ENCODE measurements around the gene ROBO1. TPM values are rescaled to one million over a fixed set of nuclear protein-coding genes. Genes with fewer than 3 reads are reported as not detected.
"Not testable (repeated sequence)": the region's sequence is repeated elsewhere in the genome, so short reads cannot be mapped to it uniquely, and the experiment has no call there.

ROBO1 gene
- total RNA-seq, 1 donor from 2014 or later: 20.8 TPM

DNA sequence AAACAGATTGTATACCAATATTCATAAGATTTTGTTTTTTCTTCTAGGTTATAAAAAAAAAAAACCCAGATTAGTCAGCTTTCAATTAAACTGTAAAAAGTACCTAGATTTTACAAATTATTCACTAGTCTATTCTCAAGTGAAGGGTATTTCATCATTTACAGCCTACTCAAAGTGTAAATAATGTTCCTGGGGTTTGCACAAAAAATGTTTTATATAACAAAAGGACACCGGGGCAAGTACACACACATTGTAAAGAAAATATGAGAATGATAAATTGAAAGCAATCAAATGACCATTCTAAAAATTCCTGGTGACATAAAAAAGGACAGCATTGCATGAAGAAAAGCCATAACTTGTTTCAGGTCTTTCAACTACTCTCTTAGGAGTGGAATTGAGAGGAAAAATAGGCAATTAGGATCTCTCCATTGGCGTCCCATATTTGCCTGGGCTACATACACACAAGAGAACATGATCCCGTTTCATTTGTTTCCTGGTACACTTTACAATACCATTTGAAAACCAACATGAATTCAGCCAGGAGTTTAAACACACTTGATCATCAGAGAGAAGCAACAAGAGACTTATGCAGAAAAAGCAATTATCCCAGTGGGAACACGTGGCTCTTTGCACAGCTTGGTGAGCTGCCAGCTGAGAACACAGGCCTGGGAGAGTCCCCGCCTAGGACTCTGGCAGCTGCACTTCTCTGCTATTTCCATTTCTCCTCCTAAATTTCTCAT is 1039.2 kb downstream of the ROBO1 start:
- Histone ChIP-seq H3K36me3 (ENCODE audit: control insufficient read depth, insufficient read depth, low read length) (no peaks in the 10 kb centered on the region), H3K4me3 (ENCODE audit: low read depth, low read length) (no peak overlapping the region), H3K27me3 (ENCODE audit: control insufficient read depth, insufficient read depth, low read length) (no peaks in the 10 kb centered on the region)
- DNase-seq (ENCODE audit: low read depth): peak; percentile 25
- no peak for FAIRE-seq
- TF ChIP-seq, protein P1, sequence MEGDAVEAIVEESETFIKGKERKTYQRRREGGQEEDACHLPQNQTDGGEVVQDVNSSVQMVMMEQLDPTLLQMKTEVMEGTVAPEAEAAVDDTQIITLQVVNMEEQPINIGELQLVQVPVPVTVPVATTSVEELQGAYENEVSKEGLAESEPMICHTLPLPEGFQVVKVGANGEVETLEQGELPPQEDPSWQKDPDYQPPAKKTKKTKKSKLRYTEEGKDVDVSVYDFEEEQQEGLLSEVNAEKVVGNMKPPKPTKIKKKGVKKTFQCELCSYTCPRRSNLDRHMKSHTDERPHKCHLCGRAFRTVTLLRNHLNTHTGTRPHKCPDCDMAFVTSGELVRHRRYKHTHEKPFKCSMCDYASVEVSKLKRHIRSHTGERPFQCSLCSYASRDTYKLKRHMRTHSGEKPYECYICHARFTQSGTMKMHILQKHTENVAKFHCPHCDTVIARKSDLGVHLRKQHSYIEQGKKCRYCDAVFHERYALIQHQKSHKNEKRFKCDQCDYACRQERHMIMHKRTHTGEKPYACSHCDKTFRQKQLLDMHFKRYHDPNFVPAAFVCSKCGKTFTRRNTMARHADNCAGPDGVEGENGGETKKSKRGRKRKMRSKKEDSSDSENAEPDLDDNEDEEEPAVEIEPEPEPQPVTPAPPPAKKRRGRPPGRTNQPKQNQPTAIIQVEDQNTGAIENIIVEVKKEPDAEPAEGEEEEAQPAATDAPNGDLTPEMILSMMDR (IDR thresholded peaks at IDR 0.05; ENCODE audit: insufficient read depth, low read length, severe bottlenecking): no peak

DNA sequence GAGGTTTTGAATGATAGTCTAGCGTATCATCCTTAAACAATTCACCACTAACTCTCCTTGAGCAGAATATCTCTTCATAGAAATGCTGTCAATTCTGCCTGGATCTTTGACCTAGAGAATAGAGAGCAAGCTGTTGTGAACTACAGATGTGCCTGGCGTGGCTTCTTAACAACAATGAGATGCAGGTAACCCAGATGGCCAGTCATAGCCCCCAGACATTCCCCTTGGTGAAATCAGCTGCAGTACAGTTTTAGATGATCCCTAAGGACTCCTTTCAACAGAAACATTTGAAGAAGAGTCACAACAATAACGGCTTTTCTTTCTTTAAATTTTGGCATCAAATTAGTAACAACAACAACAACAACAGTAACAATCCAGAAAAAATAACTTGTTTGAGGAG is 1041.3 kb downstream of the ROBO1 start:
- Histone ChIP-seq H3K36me3 (ENCODE audit: control insufficient read depth, insufficient read depth, low read length) (no peaks in the 10 kb centered on the region), H3K4me3 (ENCODE audit: low read depth, low read length) (no peak overlapping the region), H3K27me3 (ENCODE audit: control insufficient read depth, insufficient read depth, low read length) (no peaks in the 10 kb centered on the region)
- DNase-seq (ENCODE audit: low read depth) (no peak), FAIRE-seq (no peak)
- TF ChIP-seq, protein P1 (IDR thresholded peaks at IDR 0.05; ENCODE audit: insufficient read depth, low read length, severe bottlenecking): no peak

DNA sequence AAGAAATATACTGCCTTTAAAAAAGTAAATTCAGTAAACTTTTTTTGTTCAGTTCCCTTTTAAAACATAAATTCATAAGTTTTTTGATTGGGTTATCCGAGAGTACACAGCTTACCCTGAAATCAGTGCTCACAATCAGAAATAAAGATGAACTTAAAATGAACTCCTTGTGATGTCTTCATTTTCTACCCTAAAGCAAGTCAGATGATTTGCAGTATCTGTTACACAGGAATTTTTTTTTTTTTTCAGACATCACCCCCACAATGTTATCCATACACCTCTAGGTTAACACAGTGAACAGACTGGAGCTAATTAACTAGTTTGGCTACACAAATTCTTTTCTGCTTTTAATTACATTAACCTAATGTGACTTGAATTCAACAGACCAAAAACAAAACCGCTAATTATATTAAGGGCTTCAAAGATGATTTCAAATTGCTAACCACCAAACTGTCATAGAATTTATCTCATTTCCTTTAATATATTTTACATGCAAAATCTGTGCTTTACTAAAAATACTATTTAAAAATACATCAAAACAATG is 1042.0 kb downstream of the ROBO1 start:
- TF ChIP-seq, protein P1 (IDR thresholded peaks at IDR 0.05; ENCODE audit: insufficient read depth, low read length, severe bottlenecking): no peak
- Histone ChIP-seq H3K36me3 (ENCODE audit: control insufficient read depth, insufficient read depth, low read length) (no peaks in the 10 kb centered on the region), H3K4me3 (ENCODE audit: low read depth, low read length) (no peak overlapping the region), H3K27me3 (ENCODE audit: control insufficient read depth, insufficient read depth, low read length) (no peaks in the 10 kb centered on the region)
- FAIRE-seq (no peak), DNase-seq (ENCODE audit: low read depth) (no peak)

DNA sequence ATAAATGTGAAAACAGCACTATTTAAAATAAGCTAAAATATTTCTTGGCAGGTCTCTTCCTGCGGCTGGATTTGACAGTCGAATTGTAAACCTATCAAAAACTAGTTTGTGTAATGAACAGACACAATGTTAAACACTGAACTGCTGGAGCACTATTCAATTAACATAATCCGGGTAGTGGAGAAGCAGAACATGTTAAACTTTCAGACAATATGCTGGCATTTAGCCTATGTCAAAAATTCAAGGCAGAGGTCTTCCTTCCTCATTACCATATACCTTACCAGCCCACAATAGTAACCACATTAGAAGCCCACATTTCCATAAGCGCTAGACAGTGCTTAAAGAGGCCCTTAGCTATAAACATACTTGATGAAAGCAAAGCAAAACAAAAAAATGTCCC is 1042.9 kb downstream of the ROBO1 start:
- TF ChIP-seq, protein P1 (IDR thresholded peaks at IDR 0.05; ENCODE audit: insufficient read depth, low read length, severe bottlenecking): no peak
- no peak overlapping the region for H3K4me3 ChIP-seq (ENCODE audit: low read depth, low read length)
- no peaks in the 10 kb centered on the region for H3K36me3 ChIP-seq (ENCODE audit: control insufficient read depth, insufficient read depth, low read length)
- no peaks in the 10 kb centered on the region for H3K27me3 ChIP-seq (ENCODE audit: control insufficient read depth, insufficient read depth, low read length)
- FAIRE-seq (no peak), DNase-seq (ENCODE audit: low read depth) (no peak)

DNA sequence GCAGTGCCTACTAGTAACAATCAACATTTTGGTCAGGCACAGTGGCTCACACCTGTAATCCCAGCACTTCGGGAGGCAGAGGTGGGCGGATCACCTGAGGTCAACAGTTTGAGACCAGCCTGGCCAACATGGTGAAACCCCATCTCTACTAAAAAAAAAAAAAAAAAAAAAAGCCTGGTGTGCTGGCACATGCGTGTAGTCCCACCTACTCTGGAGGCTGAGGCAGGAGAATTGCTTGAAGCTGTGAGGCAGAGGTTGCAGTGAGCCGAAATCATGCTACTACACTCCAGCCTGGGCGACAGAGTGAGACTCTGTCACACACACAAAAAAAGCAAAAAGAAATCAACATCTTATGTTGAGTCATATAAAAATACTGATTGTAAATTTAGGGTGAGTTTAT is 1043.4 kb downstream of the ROBO1 start:
- not testable (repeated sequence) for FAIRE-seq; DNase-seq (ENCODE audit: low read depth); H3K4me3 ChIP-seq (ENCODE audit: low read depth, low read length); H3K36me3 ChIP-seq (ENCODE audit: control insufficient read depth, insufficient read depth, low read length); H3K27me3 ChIP-seq (ENCODE audit: control insufficient read depth, insufficient read depth, low read length)

DNA sequence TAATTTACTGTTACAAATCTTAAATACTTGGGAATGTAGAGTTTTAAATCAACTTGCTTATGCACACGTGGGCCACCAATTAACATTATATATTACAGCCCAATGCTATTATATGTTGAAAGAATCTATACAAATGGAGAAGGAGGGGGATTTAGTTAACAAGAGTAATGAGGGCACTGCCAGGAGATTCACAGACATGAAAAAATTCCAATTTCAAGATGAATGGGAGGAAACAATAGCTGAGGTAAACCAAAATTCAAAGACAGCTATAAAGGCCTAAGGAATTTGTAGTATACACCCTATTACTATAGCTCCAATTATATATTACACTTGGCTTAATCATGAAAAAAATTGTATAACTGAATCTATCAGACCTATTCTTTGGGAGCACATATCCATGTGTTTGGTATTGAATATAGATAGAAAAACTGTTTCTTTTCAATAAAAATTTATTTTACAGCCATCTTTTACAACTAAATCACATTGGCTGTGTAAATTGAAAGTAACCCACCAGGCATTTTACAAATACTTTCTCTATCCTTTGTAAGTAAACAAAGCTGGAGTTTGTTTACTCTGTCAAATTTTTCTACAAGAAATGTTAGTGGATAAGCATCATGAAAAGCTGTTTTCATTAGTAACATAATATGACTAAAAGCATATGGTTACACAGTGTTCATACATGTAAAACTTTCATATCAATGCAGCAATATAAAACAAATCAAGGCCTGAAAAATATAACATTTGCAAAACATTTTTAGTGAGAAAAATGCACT is 1045.8 kb downstream of the ROBO1 start:
- no peaks in the 10 kb centered on the region for H3K27me3 ChIP-seq (ENCODE audit: control insufficient read depth, insufficient read depth, low read length)
- no peaks in the 10 kb centered on the region for H3K36me3 ChIP-seq (ENCODE audit: control insufficient read depth, insufficient read depth, low read length)
- no peak overlapping the region for H3K4me3 ChIP-seq (ENCODE audit: low read depth, low read length)
- no peak for DNase-seq (ENCODE audit: low read depth)
- TF ChIP-seq, protein P1 (IDR thresholded peaks at IDR 0.05; ENCODE audit: insufficient read depth, low read length, severe bottlenecking): no peak
- FAIRE-seq: no peak

All from bronchial epithelial cell (primary cell).